Measurements from ENCODE around the gene LDB3.

- TF ChIP-seq CTCF (IDR thresholded peaks at IDR 0.05; ENCODE audit: control extremely low read depth in 1 of 3, insufficient read depth in 1 of 3, low read depth in 1 of 3, low read length in 3 of 3) (no peak), TEAD4 (IDR thresholded peaks at IDR 0.05; ENCODE audit: low read depth, low read length) (no peak), MAFK (IDR thresholded peaks at IDR 0.05; ENCODE audit: low read depth, low read length) (no peak), POLR2A (IDR thresholded peaks at IDR 0.05; ENCODE audit: control extremely low read depth in 1 of 2, low read depth in 2 of 2, low read length in 2 of 2) (no peak), SIX5 (IDR thresholded peaks at IDR 0.05; ENCODE audit: low read depth, low read length) (no peak), CHD1 (IDR thresholded peaks at IDR 0.05; ENCODE audit: low read depth, low read length) (no peak), KDM1A (IDR thresholded peaks at IDR 0.05; ENCODE audit: borderline replicate concordance, low read length) (no peak), POLR2AphosphoS5 (IDR thresholded peaks at IDR 0.05; ENCODE audit: low read depth, low read length) (no peak), EP300 (IDR thresholded peaks at IDR 0.05; ENCODE audit: borderline replicate concordance in 1 of 2, low read depth in 2 of 2, low read length in 2 of 2) (no peak), MAX (IDR thresholded peaks at IDR 0.05) (no peak)
Observed at GRCh38 chr10:86657396-86658011, 10.8 kb upstream of the LDB3 start.

All from H1 (cell line).